K562 (cell line): ENCODE measurements around the gene APOBEC3C.

ENCODE experiments used
- BRD4 ChIP-seq: fragments of 200-600 bp; sonication (generic); IDR thresholded peaks from 2 replicates; pipeline ENCODE4 v1.6.1; 2017; ENCODE audit warnings: inconsistent platforms
- CBX2 ChIP-seq: fragments of 200-600 bp; sonication (generic); IDR thresholded peaks from one replicate; pipeline ENCODE4 v1.6.1; 2012; ENCODE audit warnings: mild to moderate bottlenecking, low read length, inconsistent platforms; ENCODE audit not compliant: insufficient read depth, poor library complexity, severe bottlenecking
- FOXP1 ChIP-seq: sonication (generic); formaldehyde crosslinking; IDR thresholded peaks from 2 replicates; pipeline ENCODE4 v1.8.0; 2022; ENCODE audit warnings: mild to moderate bottlenecking, missing genetic modification reagents
- GTF3C2 ChIP-seq: IDR thresholded peaks from 3 replicates; pipeline ENCODE4 v1.6.1; 2011; ENCODE audit warnings: borderline replicate concordance, mild to moderate bottlenecking, moderate library complexity; ENCODE audit not compliant: insufficient read length; ENCODE audit errors: extremely low read depth
- MAZ ChIP-seq, 2 experiments: fragments of 450-650 bp in 1 of 2; sonication (generic) in 1 of 2; formaldehyde crosslinking; IDR thresholded peaks in 1 of 2; conservative IDR thresholded peaks in 1 of 2; 2 replicates each; pipeline versions ENCODE4 v1.4.0 to v1.5.0; 2020; ENCODE audit warnings: mild to moderate bottlenecking in 1 of 2, missing genetic modification reagents in 1 of 2
- PTTG1 ChIP-seq: fragments of 450-650 bp; IDR thresholded peaks from 2 replicates; pipeline ENCODE4 v1.6.1; 2016; ENCODE audit warnings: low read depth, mild to moderate bottlenecking, missing genetic modification characterization, missing compliant biosample characterization
- RNF219 ChIP-seq: fragments of 250-450 bp; sonication (Bioruptor Pico); IDR thresholded peaks from 2 replicates; pipeline ENCODE4 v1.5.0; 2022; ENCODE audit warnings: mild to moderate bottlenecking
- SMC3 ChIP-seq: conservative IDR thresholded peaks from 2 replicates; pipeline ENCODE4 v1.6.1; 2011; ENCODE audit warnings: low read depth, low read length, improper control_type of control experiment; ENCODE audit not compliant: insufficient read depth
- SOX6 ChIP-seq: fragments of 450-650 bp; IDR thresholded peaks from 2 replicates; pipeline ENCODE4 v1.6.1; 2014; ENCODE audit warnings: mild to moderate bottlenecking
- TEAD1 ChIP-seq, 2 experiments: fragments of 450-650 bp in 1 of 2; sonication (generic) in 1 of 2; formaldehyde crosslinking; IDR thresholded peaks; 2 replicates each; pipeline versions ENCODE4 v1.4.0 to v1.8.0; 2020 to 2022; ENCODE audit warnings: mild to moderate bottlenecking in 2 of 2, missing genetic modification reagents in 1 of 2
- ZFPM2 ChIP-seq: fragments of 250-450 bp; sonication (Bioruptor Pico); IDR thresholded peaks from 2 replicates; pipeline ENCODE4 v1.5.1; 2022; ENCODE audit warnings: mild to moderate bottlenecking
- ZHX1 ChIP-seq: fragments of 150-350 bp; conservative IDR thresholded peaks from 2 replicates; pipeline ENCODE4 v1.6.1; 2014; ENCODE audit warnings: low read length

- no peak for TF ChIP-seq SMC3
- TF ChIP-seq RNF219 (CRISPR knock-in tag): no peak
- TF ChIP-seq TEAD1 (CRISPR knock-in tag; IDR thresholded peaks at IDR 0.05): no peak
- TF ChIP-seq ZFPM2 (CRISPR knock-in tag): no peak
- TF ChIP-seq ZHX1: no peak
- TF ChIP-seq MAZ (CRISPR knock-in tag; conservative IDR thresholded peaks at IDR 0.05 in 1 of 2, IDR thresholded peaks at IDR 0.05 in 1 of 2): no peak
- no peak for TF ChIP-seq BRD4
- TF ChIP-seq GTF3C2: no peak
- no peak for TF ChIP-seq FOXP1
- TF ChIP-seq SOX6: no peak
- TF ChIP-seq PTTG1: no peak
- no peak for TF ChIP-seq CBX2
Measured at GRCh38 chr22:38967451-38968450, 46.3 kb upstream of the APOBEC3C start.
